GM03348 (cell line): ENCODE data around the gene MICU1.
"Not testable (repeated sequence)": the region's sequence is repeated elsewhere in the genome, so short reads cannot be mapped to it uniquely, and the experiment has no call there.

Experiments
- DNase-seq: peaks from one replicate; pipeline ENCODE4 v3.0.0; 2012; ENCODE audit warnings: low spot score

MICU1 gene

DNA sequence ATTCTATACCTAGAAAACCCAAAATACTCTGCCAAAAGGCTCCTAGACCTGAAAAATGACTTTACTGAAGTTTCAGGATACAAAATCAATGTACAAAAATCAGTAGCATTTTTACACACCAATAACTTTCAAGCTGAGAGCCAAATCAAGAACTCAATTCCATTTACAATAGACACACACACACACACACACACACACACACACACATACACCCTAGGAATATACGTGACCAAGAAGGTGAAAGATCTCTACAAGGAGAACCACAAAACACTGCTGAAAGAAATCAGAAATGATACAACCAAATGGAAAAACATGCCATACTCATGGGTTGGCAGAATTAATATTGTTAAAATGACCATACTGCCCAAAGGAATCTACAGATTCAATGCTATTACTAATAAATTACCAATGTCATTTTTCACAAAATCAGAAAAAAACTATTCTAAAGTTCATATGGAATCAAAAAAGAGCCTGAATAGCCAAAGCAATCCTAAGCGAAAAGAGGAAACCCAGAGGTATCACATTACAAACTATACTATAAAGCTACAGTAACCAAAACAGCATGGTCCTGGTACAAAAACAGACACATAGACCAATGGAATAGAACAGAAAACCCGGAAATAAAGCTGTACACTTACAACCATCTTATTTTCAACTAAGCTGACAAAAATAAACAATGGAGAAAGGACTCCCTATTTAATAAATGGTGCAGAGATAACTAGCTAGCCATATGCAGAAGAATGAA, 122.0 kb downstream of the MICU1 start:
- no peak for DNase-seq

DNA sequence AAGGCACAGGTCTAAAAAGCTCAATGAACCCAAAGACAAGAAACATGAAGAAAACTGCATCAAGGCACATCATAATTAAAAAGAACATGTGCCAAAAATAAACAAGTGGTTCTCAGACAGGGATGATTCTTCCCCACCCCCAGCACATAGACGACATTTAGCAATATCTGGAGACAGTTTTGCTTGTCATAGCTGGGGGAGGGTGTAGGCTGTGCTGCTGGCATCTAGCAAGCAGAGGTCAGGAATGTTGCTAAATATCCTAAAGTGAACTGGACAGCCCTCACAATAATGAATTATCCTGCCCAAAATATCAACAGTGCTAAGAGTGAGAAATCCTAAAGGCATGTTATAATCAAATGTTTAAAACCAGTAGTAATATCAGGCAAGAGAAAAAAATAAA, 122.6 kb downstream of the MICU1 start:
- peak; percentile 63 for DNase-seq

DNA sequence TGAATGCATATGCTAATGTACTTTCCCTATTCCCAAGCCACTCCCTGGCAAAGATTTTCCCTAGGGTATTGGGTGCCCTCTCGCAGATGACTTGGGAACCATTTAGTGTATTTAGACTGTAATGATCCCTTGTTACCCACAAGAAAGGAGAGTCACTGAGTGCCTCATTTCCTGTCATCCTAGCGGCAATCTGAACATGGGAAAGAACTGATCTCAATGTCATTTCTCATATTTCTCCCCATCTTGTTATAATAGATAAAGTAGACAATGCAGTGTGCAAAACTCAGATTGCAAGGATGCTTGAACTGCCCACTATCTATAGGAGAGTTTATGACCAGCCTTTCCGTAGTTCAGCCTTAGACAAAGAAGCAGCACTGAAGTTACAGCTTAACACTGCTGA, 123.3 kb downstream of the MICU1 start:
- no peak for DNase-seq

DNA sequence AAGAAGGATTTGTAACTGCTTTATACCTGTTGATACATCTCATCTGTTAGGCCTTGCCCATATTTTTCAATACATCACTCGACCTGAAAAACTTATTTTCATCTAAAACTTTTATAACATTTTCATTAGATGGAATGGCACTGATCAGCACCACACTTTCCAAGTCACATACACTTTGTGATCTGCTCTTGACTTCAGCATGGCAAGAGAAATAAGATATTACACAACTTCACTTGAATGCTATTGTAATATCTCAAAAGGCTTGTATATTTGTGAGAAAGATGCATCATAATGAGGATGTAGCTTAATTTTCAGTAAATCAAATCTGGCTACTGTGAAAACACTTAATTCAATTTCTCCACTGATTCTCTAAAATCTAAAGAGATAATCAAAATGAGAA, 126.2 kb downstream of the MICU1 start:
- no peak for DNase-seq

DNA sequence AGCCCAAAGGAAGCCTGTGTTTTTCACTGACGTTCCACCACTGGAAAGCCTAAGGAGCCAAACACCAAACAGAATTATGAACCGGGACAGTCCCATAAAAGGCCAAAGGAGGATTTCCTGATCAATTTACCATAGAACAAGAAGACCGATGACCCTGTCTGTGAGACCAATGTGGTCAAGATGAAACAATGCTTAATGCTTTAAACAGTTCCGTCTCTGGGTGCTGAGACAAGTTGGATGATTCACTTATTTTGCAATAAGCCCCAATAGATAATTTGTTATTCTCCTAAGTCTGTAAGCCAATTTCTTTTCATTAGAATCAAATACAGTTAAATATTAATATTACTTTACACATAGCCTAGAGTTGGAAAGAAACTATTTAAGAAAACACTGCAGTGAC, 134.9 kb downstream of the MICU1 start:
- peak; percentile 22 for DNase-seq

DNA sequence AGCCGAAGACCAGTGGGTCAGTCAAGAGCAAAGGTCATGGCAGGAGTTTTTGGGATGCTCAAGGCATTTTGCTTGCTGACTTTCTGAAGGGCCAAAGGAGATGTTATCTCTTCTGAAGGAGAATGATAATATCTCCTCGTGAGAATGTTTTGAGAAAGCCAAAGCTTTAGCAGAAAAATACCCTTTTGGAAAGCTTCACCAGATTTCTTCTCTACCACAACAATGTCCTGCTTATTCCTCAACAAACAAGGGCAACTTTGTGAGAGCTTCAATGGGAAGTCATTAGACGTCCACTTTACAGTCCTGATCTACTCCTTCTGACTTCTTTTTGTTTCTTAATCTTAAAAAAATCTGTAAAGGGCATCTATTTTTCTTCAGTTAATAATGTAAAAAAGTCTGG, 138.4 kb downstream of the MICU1 start:
- no peak for DNase-seq

DNA sequence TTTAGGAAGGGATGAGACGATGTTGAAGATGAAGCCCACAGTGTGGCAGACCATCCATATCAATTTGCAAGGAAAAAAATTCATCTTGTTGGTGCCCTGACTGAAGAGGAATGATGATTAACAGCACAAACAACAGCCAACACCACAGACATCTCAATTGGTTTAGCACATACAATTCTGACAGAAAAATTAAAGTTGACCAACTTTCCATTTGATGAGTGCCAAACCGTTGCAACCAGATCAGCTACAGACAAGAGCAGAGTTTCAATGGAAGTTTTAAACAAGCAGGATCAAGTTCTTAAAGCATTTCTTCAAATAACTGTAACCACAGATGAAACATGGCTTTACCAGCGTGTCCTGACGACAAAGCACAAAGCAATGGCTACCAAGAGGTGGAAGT, 138.8 kb downstream of the MICU1 start:
- no peak for DNase-seq

DNA sequence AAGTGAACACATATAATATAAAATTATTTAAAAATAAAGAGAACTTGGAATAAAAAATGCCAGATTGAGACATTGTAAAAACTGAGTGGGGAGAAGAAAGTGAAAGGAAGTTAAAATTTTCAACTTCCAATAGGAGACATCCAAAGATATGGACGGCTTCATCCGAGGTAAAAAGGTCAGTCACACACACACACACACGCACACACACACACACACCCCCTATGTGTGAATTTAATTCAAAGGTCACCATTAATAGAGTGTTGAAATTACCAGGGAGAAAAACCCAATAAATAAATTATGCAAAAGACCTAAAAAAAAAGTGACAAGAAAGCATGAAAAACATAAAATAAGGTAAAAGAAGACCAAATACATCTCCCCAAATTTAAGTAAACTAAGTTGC, 140.2 kb downstream of the MICU1 start:
- no peak for DNase-seq

DNA sequence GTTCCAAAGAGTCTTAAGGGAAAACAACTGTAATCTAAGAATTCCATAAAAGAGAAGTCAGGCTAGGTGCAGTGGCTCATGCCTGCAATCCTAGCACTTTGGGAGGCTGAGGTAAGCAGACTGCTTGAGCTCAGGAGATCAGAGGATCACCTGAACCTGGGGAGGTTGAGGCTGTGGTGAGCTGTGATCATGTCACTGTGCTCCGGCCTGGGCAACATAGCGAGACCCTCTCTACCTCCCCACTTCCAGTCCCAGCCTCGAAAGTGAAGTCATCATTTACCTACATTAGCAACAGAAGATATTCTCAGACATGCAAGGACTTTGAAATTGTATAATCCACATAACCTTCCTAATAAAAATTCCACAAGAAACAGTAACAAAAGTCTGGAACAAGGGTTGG, 141.4 kb downstream of the MICU1 start:
- DNase-seq, result no peak

DNA sequence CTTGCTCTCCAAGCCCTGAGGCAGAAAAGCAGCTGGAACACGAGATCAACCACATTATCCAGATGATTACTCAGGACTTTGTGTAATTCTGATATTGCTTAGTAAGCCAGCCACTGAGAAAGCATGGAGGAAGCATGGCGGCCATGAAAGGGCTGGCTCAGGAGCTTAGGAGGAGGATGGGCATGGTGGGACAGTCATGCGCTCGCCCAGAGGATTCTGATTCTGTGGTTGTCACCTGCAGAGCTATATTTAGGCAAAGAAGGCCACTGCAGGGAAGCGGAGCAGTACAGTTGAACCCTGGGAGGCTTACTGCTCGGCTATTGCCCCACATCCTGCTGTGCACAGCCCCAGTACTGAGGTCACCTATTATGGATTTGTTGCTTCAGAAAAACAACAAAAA, 142.4 kb downstream of the MICU1 start:
- DNase-seq, result no peak

DNA sequence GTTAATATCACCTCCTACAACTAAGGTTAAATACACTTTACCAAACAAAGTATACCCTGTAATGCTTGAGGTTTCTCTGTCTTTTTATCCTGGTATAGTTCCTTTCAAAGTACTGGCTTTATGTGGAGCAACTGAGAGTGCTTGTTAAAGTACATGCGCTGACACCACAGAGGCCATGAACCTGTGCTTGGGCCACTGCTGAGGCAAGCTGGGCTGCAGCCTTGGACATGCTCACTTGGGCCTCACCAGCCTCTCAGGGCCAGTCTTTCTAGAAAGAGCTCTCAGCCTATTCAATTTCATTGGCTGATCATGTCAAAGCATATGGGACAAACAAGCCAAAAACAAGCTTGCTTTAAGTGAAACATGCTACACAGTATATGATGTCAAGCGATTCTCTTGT, 145.0 kb downstream of the MICU1 start:
- DNase-seq, result no peak

DNA sequence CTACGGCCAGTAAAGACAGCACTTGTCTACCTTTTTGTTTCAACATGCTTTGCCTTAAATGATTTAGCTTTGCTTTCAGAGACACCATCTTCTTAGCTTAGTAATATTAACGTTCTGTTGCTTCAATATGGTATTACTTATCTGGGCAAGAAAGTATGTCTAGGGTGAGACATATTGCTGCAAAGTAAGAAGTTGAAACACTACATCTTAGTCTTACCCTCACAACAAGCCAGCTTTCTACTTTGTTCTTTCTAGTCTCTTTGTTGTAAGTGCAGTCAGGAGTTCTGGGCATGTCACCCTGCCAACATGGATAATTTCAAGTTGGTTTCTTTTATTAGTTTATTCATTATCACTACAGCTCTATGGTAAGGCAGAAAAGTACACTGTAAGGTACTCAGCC, 148.4 kb downstream of the MICU1 start:
- no peak for DNase-seq

DNA sequence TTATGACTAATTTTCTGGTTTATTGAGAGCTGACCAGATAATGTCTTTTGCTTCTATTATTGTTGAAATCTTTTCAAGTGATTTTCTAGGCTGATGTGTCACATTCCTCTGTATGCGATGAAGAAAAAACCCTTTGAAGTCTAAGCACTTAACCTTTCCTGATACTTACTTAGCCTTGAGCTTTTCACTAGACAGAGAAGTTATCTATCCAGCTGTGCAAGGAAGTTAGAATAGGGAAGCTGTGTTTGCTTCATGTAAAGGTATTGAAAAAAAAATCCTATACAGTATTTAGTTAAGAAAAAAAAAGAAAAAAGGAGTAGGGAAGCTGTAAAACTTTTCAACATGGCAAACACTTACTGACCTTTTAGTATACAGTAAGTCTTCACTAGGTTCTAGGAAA, 153.6 kb downstream of the MICU1 start:
- DNase-seq, result no peak

DNA sequence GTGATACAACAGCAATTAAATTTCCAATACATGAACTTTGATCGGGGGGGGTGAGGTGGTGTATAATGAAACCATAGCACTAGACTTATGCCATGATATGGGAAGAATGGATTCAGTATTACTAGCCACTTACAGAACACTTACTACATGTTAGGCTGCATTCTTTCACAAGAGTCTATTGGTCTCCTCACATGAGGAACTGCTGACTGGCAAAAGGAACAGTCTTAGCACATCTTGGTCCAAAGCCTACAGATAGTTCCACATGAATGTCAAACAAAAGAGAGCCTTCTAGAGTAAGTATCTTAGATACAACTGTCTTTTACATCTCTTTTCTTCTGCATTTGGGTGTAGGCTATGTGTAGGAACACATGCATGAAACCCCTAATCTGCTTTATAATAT, 155.2 kb downstream of the MICU1 start:
- DNase-seq, result no peak

DNA sequence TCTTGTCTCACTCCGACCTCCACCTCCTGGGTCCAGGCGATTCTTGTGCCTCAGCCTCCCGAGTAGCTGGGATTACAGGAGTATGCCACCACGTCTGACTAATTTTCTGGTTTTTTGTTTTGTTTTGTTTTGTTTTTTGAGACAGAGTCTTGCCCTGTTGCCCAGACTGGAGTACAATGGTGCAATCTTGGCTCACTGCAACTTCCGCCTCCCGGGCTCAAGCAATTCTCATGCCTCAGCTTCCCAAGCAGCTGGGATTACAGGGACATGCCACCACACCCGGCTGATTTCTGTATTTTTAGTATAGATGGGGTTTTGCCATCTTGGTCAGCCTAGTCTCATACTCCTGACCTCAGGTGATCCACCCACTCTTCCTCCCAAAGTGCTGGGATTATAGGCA, 158.8 kb downstream of the MICU1 start:
- not testable (repeated sequence) for DNase-seq

DNA sequence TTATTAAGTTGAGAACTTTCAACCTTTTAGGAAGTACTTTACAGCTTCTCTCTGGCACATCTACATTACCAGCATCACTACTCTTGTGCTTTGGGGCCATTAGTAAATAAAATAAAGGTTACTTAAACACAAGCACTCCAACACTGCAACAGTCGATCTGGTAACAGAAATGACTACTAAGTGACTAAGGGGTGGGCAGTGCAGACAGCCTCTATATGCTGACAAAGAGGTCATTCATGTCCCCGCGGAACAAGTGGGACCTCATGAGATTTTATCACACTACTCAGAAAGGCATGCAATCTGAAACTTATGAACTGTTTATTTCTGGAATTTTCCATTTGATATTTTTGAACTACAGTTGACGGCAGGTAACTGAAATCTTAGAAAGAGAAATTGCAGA, 159.9 kb downstream of the MICU1 start:
- no peak for DNase-seq

DNA sequence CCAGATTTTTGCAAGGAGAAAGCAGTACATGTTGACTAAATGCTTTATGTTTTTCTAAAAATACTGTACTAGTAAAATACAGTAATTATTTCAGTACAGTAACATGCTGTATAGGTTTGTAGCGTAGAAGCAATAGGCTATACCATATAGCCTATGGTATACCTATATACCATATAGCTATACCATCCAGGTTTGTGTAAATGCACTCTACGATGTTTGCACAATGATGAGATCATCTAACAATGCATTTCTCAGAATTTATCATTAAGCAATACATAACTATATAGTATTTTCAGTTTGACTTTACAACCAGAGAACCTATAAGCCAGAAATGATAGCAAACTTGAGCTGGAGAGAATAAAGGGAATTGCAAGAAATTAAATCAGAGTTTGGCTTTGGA, 161.4 kb downstream of the MICU1 start:
- no peak for DNase-seq

DNA sequence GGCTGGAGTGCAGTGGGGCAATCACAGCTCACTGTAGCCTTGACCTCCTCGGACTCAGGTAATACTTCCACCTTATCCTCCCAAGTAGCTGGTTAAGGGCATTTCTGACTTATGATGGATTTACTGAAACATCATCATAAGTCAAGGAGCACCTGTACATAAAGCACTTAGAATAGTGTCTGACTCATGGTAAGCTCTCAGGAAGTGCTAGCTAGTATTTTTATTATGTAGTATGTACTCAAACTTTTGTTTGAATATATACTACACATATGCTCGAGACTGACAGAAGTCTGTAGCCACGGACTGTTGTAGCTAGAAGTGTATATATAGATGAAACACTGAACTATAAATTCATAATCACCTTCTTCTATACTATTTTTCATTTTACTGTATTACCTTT, 163.6 kb downstream of the MICU1 start:
- no peak for DNase-seq

DNA sequence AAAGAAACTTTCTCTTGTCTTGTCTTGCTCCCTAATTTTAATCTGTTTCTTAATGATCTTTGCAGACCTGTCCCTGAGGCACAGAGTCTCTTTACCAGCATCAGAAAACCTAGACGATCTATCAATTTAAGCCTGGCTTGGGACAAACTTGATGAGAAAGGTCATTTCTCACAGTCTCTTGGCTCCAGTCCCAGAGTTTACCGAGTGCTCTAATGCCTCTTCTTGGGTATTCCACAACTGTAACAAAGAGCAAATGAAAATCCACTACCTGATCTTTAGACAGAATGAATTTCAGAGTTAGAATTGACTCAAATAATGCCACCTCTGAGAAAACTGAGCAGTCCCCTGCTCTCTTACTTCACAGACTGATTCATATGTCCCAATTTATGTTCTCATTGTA, 164.8 kb downstream of the MICU1 start:
- DNase-seq, result no peak

DNA sequence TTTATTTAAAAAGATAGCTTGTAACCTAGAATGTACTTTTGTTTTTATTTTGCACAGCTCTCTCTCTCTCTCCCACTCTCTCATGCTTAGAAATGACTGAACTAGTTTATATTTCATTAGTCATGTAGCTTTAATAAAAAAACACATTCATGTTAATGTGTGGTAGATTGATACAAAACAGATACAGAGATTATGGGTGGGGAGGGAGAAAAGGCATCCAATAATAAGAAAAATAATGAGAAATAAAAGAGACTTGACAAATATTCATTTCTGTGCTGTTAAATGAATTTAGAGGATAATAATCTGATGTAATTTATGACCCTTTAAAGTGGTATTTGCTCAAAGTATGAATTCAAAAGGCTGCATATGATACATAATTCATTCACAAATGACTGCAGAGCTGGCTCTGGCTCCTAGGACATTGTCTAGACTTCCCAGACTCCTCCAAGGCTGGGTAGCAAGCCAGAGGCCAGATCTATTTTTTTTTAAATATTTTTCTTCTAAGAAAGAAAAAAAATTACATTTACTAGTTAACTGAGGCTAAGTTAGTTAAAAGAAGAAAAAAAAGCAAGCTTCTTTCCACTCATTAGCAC, 165.5 kb downstream of the MICU1 start:
- DNase-seq, result no peak

DNA sequence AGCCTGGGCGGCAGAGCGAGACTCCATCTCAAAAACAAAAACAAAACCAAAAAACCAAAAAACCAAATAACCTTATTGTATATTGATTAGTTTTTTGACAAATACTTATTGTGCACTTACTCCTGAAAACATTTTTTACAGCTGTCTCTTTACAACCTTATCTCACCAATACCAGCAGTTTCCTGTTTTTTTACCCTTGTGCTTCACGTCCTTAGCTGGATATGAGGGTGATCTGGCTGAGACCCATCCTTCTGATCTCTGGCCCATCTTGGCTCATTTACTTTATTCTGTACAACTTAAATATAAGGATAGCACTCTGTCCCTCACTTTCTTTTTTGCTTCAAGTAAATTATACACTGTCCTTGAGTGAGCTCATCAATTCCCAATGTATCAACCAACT, 166.6 kb downstream of the MICU1 start:
- no peak for DNase-seq

DNA sequence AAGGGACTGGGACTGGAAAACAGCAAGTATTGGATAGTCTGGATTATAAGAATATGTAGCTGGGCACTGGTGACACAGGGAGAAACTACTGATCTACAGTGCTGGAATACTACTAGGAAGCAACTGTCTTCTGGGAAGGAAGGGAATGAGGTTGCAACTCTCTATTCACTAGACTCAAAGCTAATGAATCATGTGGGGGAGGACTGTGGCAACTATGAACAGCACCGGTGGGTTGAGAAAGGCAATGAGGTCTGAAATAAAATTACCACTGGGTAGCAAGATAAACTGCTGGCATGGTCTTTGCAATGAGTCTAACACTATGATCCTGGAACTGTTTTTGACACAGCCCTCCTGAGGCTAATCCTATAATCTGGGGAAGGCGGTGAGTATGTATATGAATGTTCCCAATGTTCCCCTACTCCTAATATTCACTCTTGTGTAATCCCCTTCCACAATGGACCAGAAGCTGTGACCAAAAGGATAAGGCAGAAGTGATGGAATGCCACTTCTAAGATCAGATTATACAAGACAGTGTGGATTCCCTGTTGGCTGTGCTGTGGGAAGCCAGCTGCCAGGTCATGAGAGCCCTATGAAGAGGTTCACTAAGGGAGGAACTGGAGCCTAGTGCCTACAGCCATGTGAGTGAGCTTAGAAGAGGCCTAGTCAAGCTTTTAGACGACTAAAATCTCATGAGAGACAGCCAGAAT, 169.8 kb downstream of the MICU1 start:
- DNase-seq, result no peak

DNA sequence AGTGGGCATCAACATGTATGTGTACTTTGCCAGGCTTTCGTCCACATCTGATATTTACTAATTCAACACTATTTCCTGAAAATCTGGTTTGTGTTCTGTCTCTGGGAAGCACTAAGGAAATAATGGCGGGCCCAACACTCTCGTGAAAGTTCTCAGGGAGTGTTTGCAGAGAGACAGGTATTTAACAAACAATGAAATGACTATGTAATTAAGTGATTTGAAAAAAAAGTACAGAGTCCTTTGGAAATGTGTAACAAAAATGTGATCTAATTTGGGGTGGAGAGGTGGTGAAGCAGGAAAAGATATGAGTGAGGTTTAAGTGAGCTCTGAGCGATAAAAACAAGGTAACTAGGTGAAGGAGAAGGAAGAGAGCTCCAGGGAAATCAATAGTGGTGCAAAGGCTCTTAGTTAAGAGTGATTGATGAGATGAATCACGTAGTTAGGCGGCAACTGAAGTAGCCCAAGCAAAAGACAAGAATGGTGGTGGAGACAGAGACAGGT, 175.9 kb downstream of the MICU1 start:
- DNase-seq, result no peak
